T1000 (cell line): ENCODE measurements around the gene DCDC2C.

Experiments
- DNase-seq: peaks from one replicate; lab custom pipeline; 2025; ENCODE audit warnings: mixed read lengths; lab: John Stamatoyannopoulos, UW

DCDC2C gene

GRCh38 chr2:3674066-3674845, 29.1 kb upstream of the DCDC2C start:
- no peak for DNase-seq

GRCh38 chr2:3675687-3676086, 27.7 kb upstream of the DCDC2C start:
- no peak for DNase-seq

GRCh38 chr2:3677436-3677835, 25.9 kb upstream of the DCDC2C start:
- DNase-seq: no peak

GRCh38 chr2:3678212-3678611, 25.2 kb upstream of the DCDC2C start:
- no peak for DNase-seq

- DNase-seq: no peak
Measured at GRCh38 chr2:3679180-3679579, 24.2 kb upstream of the DCDC2C start.

GRCh38 chr2:3679616-3680393, 23.6 kb upstream of the DCDC2C start:
- DNase-seq: no peak

GRCh38 chr2:3680548-3681345, 22.6 kb upstream of the DCDC2C start:
- DNase-seq: no peak

- no peak for DNase-seq
Measured at GRCh38 chr2:3681625-3682024, 21.8 kb upstream of the DCDC2C start.

- no peak for DNase-seq
Measured at GRCh38 chr2:3682811-3683210, 20.6 kb upstream of the DCDC2C start.

- no peak for DNase-seq
Measured at GRCh38 chr2:3683748-3684454, 19.5 kb upstream of the DCDC2C start.

- no peak for DNase-seq
Measured at GRCh38 chr2:3689998-3690748, 13.2 kb upstream of the DCDC2C start.

- DNase-seq: no peak
Measured at GRCh38 chr2:3692375-3692774, 11.0 kb upstream of the DCDC2C start.

- DNase-seq: no peak
Measured at GRCh38 chr2:3696545-3696944, 6.8 kb upstream of the DCDC2C start.

GRCh38 chr2:3701071-3701470, 2.3 kb upstream of the DCDC2C start:
- DNase-seq: no peak

GRCh38 chr2:3703757-3704355, 481 bp downstream of the DCDC2C start:
- no peak for DNase-seq

GRCh38 chr2:3704692-3705091, 1.3 kb downstream of the DCDC2C start:
- no peak for DNase-seq

- DNase-seq: no peak
Measured at GRCh38 chr2:3705782-3706181, 2.4 kb downstream of the DCDC2C start.

GRCh38 chr2:3706892-3707291, 3.5 kb downstream of the DCDC2C start:
- no peak for DNase-seq

- DNase-seq: no peak
Measured at GRCh38 chr2:3708576-3708975, 5.2 kb downstream of the DCDC2C start.

- no peak for DNase-seq
Measured at GRCh38 chr2:3709225-3709624, 5.8 kb downstream of the DCDC2C start.

- no peak for DNase-seq
Measured at GRCh38 chr2:3712424-3712823, 9.0 kb downstream of the DCDC2C start.
